ENCODE results near the gene CHID1.

Gene CHID1

GRCh38 chr11:910044-910588 lies 494 bp downstream of the CHID1 start:
- DNase-seq (ENCODE audit: low read depth in 2 of 2) = no peak

GRCh38 chr11:909406-909805 lies 1.2 kb downstream of the CHID1 start:
- no peak for DNase-seq (ENCODE audit: low read depth in 2 of 2)

- no peak for DNase-seq (ENCODE audit: low read depth in 2 of 2)
Measured at GRCh38 chr11:908273-908672, 2.3 kb downstream of the CHID1 start.

- DNase-seq (ENCODE audit: low read depth in 2 of 2) = no peak
Measured at GRCh38 chr11:907668-908067, 2.9 kb downstream of the CHID1 start.

- no peak for DNase-seq (ENCODE audit: low read depth in 2 of 2)
Measured at GRCh38 chr11:905952-906351, 4.7 kb downstream of the CHID1 start.

GRCh38 chr11:904380-904779 lies 6.2 kb downstream of the CHID1 start:
- DNase-seq (ENCODE audit: low read depth in 2 of 2) = no peak

- DNase-seq (ENCODE audit: low read depth in 2 of 2) = no peak
Measured at GRCh38 chr11:901452-902061, 9.1 kb downstream of the CHID1 start.

- DNase-seq (ENCODE audit: low read depth in 2 of 2) = no peak
Measured at GRCh38 chr11:900545-900944, 10.1 kb downstream of the CHID1 start.

- DNase-seq (ENCODE audit: low read depth in 2 of 2) = no peak
Measured at GRCh38 chr11:899724-900123, 10.9 kb downstream of the CHID1 start.

GRCh38 chr11:898540-899190 lies 11.9 kb downstream of the CHID1 start:
- DNase-seq (ENCODE audit: low read depth in 2 of 2) = no peak

- no peak for DNase-seq (ENCODE audit: low read depth in 2 of 2)
Measured at GRCh38 chr11:898143-898511, 12.5 kb downstream of the CHID1 start.

- no peak for DNase-seq (ENCODE audit: low read depth in 2 of 2)
Measured at GRCh38 chr11:897253-898142, 13.1 kb downstream of the CHID1 start.

GRCh38 chr11:895331-896110 lies 15.1 kb downstream of the CHID1 start:
- DNase-seq (ENCODE audit: low read depth in 2 of 2) = no peak

GRCh38 chr11:894575-895201 lies 15.9 kb downstream of the CHID1 start:
- no peak for DNase-seq (ENCODE audit: low read depth in 2 of 2)

- DNase-seq (ENCODE audit: low read depth in 2 of 2) = no peak
Measured at GRCh38 chr11:893008-893654, 17.5 kb downstream of the CHID1 start.

- DNase-seq (ENCODE audit: low read depth in 2 of 2) = no peak
Measured at GRCh38 chr11:890794-891540, 19.6 kb downstream of the CHID1 start.

GRCh38 chr11:889687-890475 lies 20.7 kb downstream of the CHID1 start:
- DNase-seq (ENCODE audit: low read depth in 2 of 2) = no peak

- no peak for DNase-seq (ENCODE audit: low read depth in 2 of 2)
Measured at GRCh38 chr11:889257-889656, 21.4 kb downstream of the CHID1 start.
